ENCODE results near the gene COL28A1.

The COL28A1 gene

GRCh38 chr7:7581531-7582179 is 46.0 kb upstream of the COL28A1 start:
- H3K27me3 ChIP-seq (ENCODE audit: insufficient read depth, low read depth): no peaks in the 10 kb centered on the region
- TF ChIP-seq, protein P1, sequence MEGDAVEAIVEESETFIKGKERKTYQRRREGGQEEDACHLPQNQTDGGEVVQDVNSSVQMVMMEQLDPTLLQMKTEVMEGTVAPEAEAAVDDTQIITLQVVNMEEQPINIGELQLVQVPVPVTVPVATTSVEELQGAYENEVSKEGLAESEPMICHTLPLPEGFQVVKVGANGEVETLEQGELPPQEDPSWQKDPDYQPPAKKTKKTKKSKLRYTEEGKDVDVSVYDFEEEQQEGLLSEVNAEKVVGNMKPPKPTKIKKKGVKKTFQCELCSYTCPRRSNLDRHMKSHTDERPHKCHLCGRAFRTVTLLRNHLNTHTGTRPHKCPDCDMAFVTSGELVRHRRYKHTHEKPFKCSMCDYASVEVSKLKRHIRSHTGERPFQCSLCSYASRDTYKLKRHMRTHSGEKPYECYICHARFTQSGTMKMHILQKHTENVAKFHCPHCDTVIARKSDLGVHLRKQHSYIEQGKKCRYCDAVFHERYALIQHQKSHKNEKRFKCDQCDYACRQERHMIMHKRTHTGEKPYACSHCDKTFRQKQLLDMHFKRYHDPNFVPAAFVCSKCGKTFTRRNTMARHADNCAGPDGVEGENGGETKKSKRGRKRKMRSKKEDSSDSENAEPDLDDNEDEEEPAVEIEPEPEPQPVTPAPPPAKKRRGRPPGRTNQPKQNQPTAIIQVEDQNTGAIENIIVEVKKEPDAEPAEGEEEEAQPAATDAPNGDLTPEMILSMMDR (conservative IDR thresholded peaks at IDR 0.05; ENCODE audit: low read depth, low read length): no peak
- H3K9ac ChIP-seq: no peak overlapping the region
- peaks cover 8% of the 10 kb centered on the region for H3K4me1 ChIP-seq (ENCODE audit: low read depth, poor library complexity, severe bottlenecking)
- no peaks in the 10 kb centered on the region for H4K20me1 ChIP-seq (ENCODE audit: insufficient read depth)
- no peak overlapping the region for H3K4me2 ChIP-seq
- no peaks in the 10 kb centered on the region for H3K36me3 ChIP-seq (ENCODE audit: insufficient read depth)
- no peak overlapping the region for H3K27ac ChIP-seq
- H2AFZ ChIP-seq (ENCODE audit: low read depth): no peak overlapping the region
- no peaks in the 10 kb centered on the region for H3K79me2 ChIP-seq (ENCODE audit: insufficient read depth, low read depth)
- H3K4me3 ChIP-seq (IDR thresholded peaks at IDR 0.05; ENCODE audit: insufficient read depth, low read depth, low read length): no peak overlapping the region

DNA sequence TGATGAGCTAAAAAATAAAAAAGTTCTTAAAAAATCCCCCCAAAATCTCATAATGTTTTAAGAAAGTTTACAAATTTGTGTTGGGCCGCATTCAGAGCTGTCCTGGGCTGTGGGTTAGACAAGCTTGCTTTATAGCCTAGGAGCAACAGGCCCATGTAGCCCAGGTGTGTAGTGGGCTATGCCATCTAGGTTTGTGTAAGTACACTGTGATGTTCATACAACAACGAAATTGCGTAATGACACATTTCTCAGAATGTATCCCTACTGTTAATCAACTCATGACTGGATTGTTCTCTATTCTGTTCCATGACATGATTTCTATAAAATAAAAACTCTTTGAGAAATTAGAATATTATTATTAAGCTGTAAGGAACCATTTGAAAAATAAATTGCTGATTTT is 44.0 kb upstream of the COL28A1 start:
- Histone ChIP-seq H4K20me1 (ENCODE audit: insufficient read depth) (no peaks in the 10 kb centered on the region), H3K4me2 (no peak overlapping the region), H3K36me3 (ENCODE audit: insufficient read depth) (no peaks in the 10 kb centered on the region), H3K27me3 (ENCODE audit: insufficient read depth, low read depth) (no peaks in the 10 kb centered on the region), H2AFZ (ENCODE audit: low read depth) (no peak overlapping the region), H3K4me1 (ENCODE audit: low read depth, poor library complexity, severe bottlenecking) (peaks cover 8% of the 10 kb centered on the region), H3K4me3 (IDR thresholded peaks at IDR 0.05; ENCODE audit: insufficient read depth, low read depth, low read length) (no peak overlapping the region), H3K9ac (no peak overlapping the region), H3K27ac (no peak overlapping the region), H3K79me2 (ENCODE audit: insufficient read depth, low read depth) (no peaks in the 10 kb centered on the region)
- TF ChIP-seq, protein P1 (conservative IDR thresholded peaks at IDR 0.05; ENCODE audit: low read depth, low read length): no peak

DNA sequence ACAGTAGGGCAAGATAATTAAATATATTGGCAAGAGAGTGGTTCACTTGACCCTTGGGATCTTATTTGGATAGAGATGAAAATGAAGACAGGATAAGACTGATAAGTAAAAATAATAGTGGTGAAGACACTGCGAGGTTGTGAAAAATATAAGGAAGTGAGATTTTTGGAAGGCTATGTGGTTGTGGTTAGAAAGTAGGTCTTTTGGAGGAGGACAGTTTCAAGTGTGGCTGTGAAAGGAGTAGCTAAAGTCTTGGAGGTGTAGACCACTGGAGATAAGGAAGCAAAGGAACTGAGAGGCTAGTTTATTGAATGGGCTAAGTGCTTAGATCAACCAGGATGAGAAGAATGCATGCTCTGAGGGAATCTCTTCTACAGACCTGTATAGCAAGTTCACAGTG is 42.2 kb upstream of the COL28A1 start:
- H4K20me1 ChIP-seq (ENCODE audit: insufficient read depth): no peaks in the 10 kb centered on the region
- H3K36me3 ChIP-seq (ENCODE audit: insufficient read depth): no peaks in the 10 kb centered on the region
- H3K4me1 ChIP-seq (ENCODE audit: low read depth, poor library complexity, severe bottlenecking): peaks cover 12% of the 10 kb centered on the region
- no peak overlapping the region for H3K4me3 ChIP-seq (IDR thresholded peaks at IDR 0.05; ENCODE audit: insufficient read depth, low read depth, low read length)
- H3K4me2 ChIP-seq: no peak overlapping the region
- H3K27me3 ChIP-seq (ENCODE audit: insufficient read depth, low read depth): no peaks in the 10 kb centered on the region
- H3K79me2 ChIP-seq (ENCODE audit: insufficient read depth, low read depth): no peaks in the 10 kb centered on the region
- H3K27ac ChIP-seq: no peak overlapping the region
- no peak overlapping the region for H3K9ac ChIP-seq
- H2AFZ ChIP-seq (ENCODE audit: low read depth): no peak overlapping the region
- TF ChIP-seq, protein P1 (conservative IDR thresholded peaks at IDR 0.05; ENCODE audit: low read depth, low read length): no peak

DNA sequence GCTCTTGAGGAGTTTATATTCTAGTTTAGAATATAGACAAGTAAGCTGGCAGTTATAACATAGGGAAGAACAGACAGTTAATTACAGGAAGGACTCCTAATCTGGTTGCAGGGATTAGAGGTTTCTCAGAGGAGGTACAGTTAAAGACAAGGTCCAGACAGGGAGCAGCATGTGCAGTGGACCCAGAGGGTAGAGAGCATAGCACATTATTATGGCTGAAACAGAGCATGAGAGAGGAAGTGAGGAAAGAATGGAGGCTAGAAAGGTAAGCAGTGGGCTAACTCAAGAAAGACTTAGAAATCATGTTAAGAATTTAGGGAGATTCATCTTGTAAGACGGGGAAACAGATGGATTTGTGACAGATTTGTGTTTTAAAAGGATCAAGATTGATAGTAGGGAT is 40.7 kb upstream of the COL28A1 start:
- TF ChIP-seq, protein P1 (conservative IDR thresholded peaks at IDR 0.05; ENCODE audit: low read depth, low read length): no peak
- no peak overlapping the region for H2AFZ ChIP-seq (ENCODE audit: low read depth)
- H3K4me3 ChIP-seq (IDR thresholded peaks at IDR 0.05; ENCODE audit: insufficient read depth, low read depth, low read length): no peak overlapping the region
- H3K27ac ChIP-seq: no peak overlapping the region
- no peaks in the 10 kb centered on the region for H3K27me3 ChIP-seq (ENCODE audit: insufficient read depth, low read depth)
- no peaks in the 10 kb centered on the region for H3K36me3 ChIP-seq (ENCODE audit: insufficient read depth)
- H3K4me2 ChIP-seq: no peak overlapping the region
- no peaks in the 10 kb centered on the region for H3K79me2 ChIP-seq (ENCODE audit: insufficient read depth, low read depth)
- H4K20me1 ChIP-seq (ENCODE audit: insufficient read depth): no peaks in the 10 kb centered on the region
- no peak overlapping the region for H3K9ac ChIP-seq
- H3K4me1 ChIP-seq (ENCODE audit: low read depth, poor library complexity, severe bottlenecking): peaks cover 20% of the 10 kb centered on the region
